ENCODE data around the gene ZNF362. TPM values are rescaled to one million over a fixed set of nuclear protein-coding genes. Genes with fewer than 3 reads are reported as not detected.

The ZNF362 gene
- total and polyA plus RNA-seq, 2 of the 13 experiments (the other 11 are each of a cell fraction or from before 2014, with no cell fraction given) = 8.3 to 14.2 TPM

GRCh38 chr1:33342041-33342723 lies 85.9 kb downstream of the ZNF362 start (continued):
- TF ChIP-seq DBP (CRISPR knock-in tag; IDR thresholded peaks at IDR 0.05; ENCODE audit: not compliant biosample characterization) (no peak), SNAPC5 (CRISPR knock-in tag; IDR thresholded peaks at IDR 0.05; ENCODE audit: borderline replicate concordance) (0 out of 2 replicates have a peak, but pooled peaks have one; percentile 48), LBX2 (CRISPR knock-in tag; IDR thresholded peaks at IDR 0.05; ENCODE audit: borderline replicate concordance) (no peak), ZNF292 (CRISPR knock-in tag; IDR thresholded peaks at IDR 0.05; ENCODE audit: borderline replicate concordance, low read depth) (peak; percentile 92; the same call in 1 of the 2 replicates), NFKB2 (CRISPR knock-in tag; IDR thresholded peaks at IDR 0.05; ENCODE audit: borderline replicate concordance) (peak; percentile 75; the same call in 1 of the 2 replicates), TFDP1 (CRISPR knock-in tag; IDR thresholded peaks at IDR 0.05; ENCODE audit: borderline replicate concordance) (peak; percentile 64; the same call in 1 of the 2 replicates), ZNF770 (CRISPR knock-in tag; IDR thresholded peaks at IDR 0.05) (peak; percentile 48; the same call in 1 of the 2 replicates), GATAD1 (CRISPR knock-in tag; IDR thresholded peaks at IDR 0.05) (peak; percentile 76), ZNF775 (CRISPR knock-in tag; IDR thresholded peaks at IDR 0.05; ENCODE audit: borderline replicate concordance) (no peak), RBAK (CRISPR knock-in tag; IDR thresholded peaks at IDR 0.05) (no peak), NR0B2 (CRISPR knock-in tag; IDR thresholded peaks at IDR 0.05) (peak; percentile 89), SMAD3 (CRISPR knock-in tag; IDR thresholded peaks at IDR 0.05) (peak; percentile 88), MAZ (IDR thresholded peaks at IDR 0.05; ENCODE audit: borderline replicate concordance, low read depth, low read length) (peak; percentile 96; the same call in 1 of the 2 replicates), MAZ (CRISPR knock-in tag; IDR thresholded peaks at IDR 0.05; ENCODE audit: low read depth) (peak; percentile 84), AKAP8 (CRISPR knock-in tag; IDR thresholded peaks at IDR 0.05) (peak; percentile 70; the same call in 1 of the 2 replicates), AHR (CRISPR knock-in tag; IDR thresholded peaks at IDR 0.05) (peak; percentile 64; the same call in 1 of the 2 replicates), IRF1 (CRISPR knock-in tag; IDR thresholded peaks at IDR 0.05; ENCODE audit: low read depth) (no peak), GPN1 (CRISPR knock-in tag; IDR thresholded peaks at IDR 0.05; ENCODE audit: borderline replicate concordance) (no peak), ZNF510 (CRISPR knock-in tag; IDR thresholded peaks at IDR 0.05; ENCODE audit: low read depth) (no peak), MED1 (CRISPR knock-in tag; IDR thresholded peaks at IDR 0.05) (peak; percentile 97), NCOR1 (IDR thresholded peaks at IDR 0.05; ENCODE audit: borderline replicate concordance, low read length) (peak; percentile 88; the same call in 1 of the 2 replicates), JUND (CRISPR knock-in tag; IDR thresholded peaks at IDR 0.05) (peak; percentile 92), ZSCAN20 (CRISPR knock-in tag; IDR thresholded peaks at IDR 0.05; ENCODE audit: borderline replicate concordance) (no peak)

Data from HepG2 (cell line).